ENCODE data around the gene AFAP1.

AFAP1 gene

DNA sequence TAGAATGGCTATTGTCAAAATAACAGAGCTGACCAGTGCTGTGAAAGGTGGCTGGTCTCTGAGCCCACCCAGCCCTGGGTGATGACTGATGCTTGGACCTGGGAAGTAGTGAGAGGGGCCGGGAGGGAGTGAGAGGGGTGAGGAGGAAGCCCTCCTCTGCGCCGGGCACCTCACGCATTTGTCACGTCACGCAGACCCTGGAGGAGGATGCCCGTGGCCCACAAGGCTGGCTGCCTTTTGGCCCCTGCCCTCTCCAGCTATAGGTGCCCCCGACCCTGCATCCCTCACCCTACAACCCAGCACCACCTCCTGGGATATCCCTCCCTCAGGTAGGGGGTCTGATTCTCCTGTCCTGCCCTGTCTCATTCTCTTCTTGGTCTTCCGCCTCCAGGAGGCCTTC, 207.4 kb downstream of the AFAP1 start:
- TF ChIP-seq SIN3A (IDR thresholded peaks at IDR 0.05; ENCODE audit: borderline replicate concordance, insufficient read depth, low read length) (no peak), REST (IDR thresholded peaks at IDR 0.05; ENCODE audit: insufficient read depth in 1 of 2, low read depth in 2 of 2, low read length in 2 of 2) (no peak), FOXP2 (optimal IDR thresholded peaks at IDR 0.05; ENCODE audit: borderline replicate concordance, extremely low read depth, extremely low read length, insufficient read depth) (no peak), TAF1 (IDR thresholded peaks at IDR 0.05; ENCODE audit: borderline replicate concordance, insufficient read depth, low read length) (no peak), POLR2AphosphoS5 (IDR thresholded peaks at IDR 0.05; ENCODE audit: low read depth, low read length) (no peak)

DNA sequence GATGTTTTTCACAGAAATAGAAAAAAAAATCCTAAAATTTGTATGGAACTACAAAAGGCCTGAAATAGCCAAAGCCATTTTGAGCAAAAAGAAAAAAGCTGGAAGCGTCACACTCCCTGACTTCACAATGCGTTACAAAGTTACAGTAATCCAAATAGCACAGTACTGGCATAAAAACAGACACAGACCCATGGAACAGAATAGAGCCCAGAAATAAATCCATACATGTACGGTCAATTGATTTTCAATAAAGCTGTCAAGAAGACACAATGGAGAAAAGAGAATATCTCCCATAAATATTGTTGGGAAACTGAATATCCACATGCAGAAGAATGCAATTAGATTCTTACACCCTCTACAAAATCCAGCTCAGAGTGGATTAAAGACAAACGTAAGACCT, 208.2 kb downstream of the AFAP1 start:
- no peak for TF ChIP-seq FOXP2 (optimal IDR thresholded peaks at IDR 0.05; ENCODE audit: borderline replicate concordance, extremely low read depth, extremely low read length, insufficient read depth)

DNA sequence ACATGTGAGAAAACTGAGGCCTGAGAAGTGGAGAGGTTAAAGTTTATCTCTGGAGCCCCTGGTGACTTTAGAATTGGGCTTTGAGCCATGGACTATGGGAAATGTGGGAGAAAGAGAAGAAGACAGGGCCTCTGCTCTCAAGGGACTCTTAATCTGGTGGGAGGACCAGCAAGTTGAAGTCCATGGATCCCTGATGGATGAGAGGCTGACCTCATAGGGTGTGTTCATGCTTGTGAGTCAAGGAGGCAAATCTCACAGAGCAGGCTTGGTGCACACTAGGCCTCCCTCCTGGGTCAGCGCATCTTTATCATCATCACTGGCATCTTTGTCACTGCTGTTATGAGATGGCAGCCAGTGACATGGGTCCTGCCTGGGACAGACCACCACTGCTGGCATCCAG, 211.9 kb downstream of the AFAP1 start:
- TF ChIP-seq TAF1 (IDR thresholded peaks at IDR 0.05; ENCODE audit: borderline replicate concordance, insufficient read depth, low read length) (no peak), FOXP2 (optimal IDR thresholded peaks at IDR 0.05; ENCODE audit: borderline replicate concordance, extremely low read depth, extremely low read length, insufficient read depth) (no peak), SIN3A (IDR thresholded peaks at IDR 0.05; ENCODE audit: borderline replicate concordance, insufficient read depth, low read length) (no peak)

DNA sequence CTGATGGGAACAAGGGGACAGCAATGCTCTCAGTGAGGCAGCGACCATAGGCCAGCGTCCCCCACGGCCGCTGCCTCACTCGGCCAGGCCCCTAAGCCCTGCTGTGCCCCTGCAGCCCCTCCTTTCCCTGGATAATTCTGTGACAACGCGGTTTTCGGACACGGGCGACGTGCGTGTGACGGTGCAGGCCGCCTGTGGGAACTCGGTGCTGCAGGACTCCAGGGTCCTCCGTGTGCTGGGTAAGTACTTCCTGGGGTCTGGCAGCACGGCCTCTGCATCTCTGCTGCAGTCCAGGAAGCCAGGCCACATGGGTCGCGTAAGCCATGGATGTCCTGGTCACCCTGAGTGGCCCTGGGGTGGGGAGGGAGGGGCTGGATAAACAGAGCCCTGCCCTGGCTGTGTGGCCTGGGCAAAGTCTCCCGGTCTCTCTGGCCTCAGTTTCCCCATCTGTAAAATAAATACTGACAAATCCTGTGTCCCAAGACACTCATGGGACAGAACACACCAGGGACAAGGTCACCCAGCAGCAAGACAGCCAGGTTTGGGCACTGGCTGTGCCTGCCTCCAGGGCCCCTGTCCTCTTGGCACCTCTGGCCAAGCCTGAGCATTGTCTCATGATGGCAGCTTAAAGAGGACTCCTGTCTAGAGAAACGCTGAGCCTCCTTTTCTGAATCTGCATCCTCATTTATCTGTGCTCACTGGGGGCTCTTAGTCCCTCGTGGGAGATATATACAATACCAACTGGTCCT, 212.8 kb downstream of the AFAP1 start:
- TF ChIP-seq REST (IDR thresholded peaks at IDR 0.05; ENCODE audit: insufficient read depth in 1 of 2, low read depth in 2 of 2, low read length in 2 of 2) = no peak
- TF ChIP-seq SIN3A (IDR thresholded peaks at IDR 0.05; ENCODE audit: borderline replicate concordance, insufficient read depth, low read length) = no peak
- no peak for TF ChIP-seq FOXP2 (optimal IDR thresholded peaks at IDR 0.05; ENCODE audit: borderline replicate concordance, extremely low read depth, extremely low read length, insufficient read depth)
- TF ChIP-seq POLR2AphosphoS5 (IDR thresholded peaks at IDR 0.05; ENCODE audit: low read depth, low read length) = no peak
- no peak for TF ChIP-seq TAF1 (IDR thresholded peaks at IDR 0.05; ENCODE audit: borderline replicate concordance, insufficient read depth, low read length)

DNA sequence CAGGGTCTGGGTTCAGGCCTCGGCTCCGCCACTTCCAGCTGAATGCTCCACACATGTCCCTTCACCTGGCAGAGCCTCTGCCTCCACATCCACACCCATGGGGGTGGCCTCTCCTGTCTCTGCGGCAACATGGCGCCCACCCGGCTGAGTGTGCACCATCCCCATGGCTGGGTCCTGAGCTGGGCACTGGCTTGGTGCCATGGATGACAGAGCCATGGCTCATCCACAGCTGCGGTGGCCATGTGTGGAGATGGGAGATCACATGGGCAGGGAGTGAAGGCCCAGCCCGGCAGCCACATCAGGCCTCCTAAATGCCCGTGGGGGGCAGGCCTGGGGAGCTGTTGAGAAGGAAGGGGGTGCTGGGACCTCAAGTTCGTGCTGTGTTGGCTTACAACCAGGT, 213.7 kb downstream of the AFAP1 start:
- TF ChIP-seq SIN3A (IDR thresholded peaks at IDR 0.05; ENCODE audit: borderline replicate concordance, insufficient read depth, low read length) (no peak), REST (IDR thresholded peaks at IDR 0.05; ENCODE audit: insufficient read depth in 1 of 2, low read depth in 2 of 2, low read length in 2 of 2) (no peak), FOXP2 (optimal IDR thresholded peaks at IDR 0.05; ENCODE audit: borderline replicate concordance, extremely low read depth, extremely low read length, insufficient read depth) (no peak), POLR2AphosphoS5 (IDR thresholded peaks at IDR 0.05; ENCODE audit: low read depth, low read length) (no peak), TAF1 (IDR thresholded peaks at IDR 0.05; ENCODE audit: borderline replicate concordance, insufficient read depth, low read length) (no peak)

- TF ChIP-seq FOXP2 (optimal IDR thresholded peaks at IDR 0.05; ENCODE audit: borderline replicate concordance, extremely low read depth, extremely low read length, insufficient read depth) = no peak
- no peak for TF ChIP-seq REST (IDR thresholded peaks at IDR 0.05; ENCODE audit: insufficient read depth in 1 of 2, low read depth in 2 of 2, low read length in 2 of 2)
- TF ChIP-seq SIN3A (IDR thresholded peaks at IDR 0.05; ENCODE audit: borderline replicate concordance, insufficient read depth, low read length) = no peak
- TF ChIP-seq TAF1 (IDR thresholded peaks at IDR 0.05; ENCODE audit: borderline replicate concordance, insufficient read depth, low read length) = no peak
- TF ChIP-seq POLR2AphosphoS5 (IDR thresholded peaks at IDR 0.05; ENCODE audit: low read depth, low read length) = no peak
Observed at GRCh38 chr4:7723625-7724024, 216.0 kb downstream of the AFAP1 start.

Data from PFSK-1 (cell line).